ENCODE results near the gene ISX.

DNA sequence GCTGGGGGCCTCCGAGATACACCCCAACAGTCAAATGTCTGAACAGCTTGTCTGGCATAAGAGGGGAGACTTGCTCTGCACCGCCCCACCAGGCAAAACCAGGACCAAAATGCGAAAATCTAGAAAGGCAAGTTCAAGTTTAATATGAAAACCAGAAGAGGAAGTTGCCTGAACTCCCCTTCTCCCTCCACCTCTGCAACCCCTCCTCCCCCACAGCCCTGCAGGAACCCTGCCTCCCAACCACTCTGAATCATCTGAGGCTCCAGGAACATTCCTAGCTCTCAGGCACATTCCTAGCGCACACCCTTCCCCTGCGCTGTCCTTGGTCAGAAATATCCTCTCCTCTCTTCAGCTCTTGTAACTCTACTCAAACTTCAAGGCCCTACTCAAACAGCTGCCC is 36.7 kb downstream of the ISX start:
- TF ChIP-seq POLR2AphosphoS5 (IDR thresholded peaks at IDR 0.05; ENCODE audit: low read depth, low read length) (no peak), POLR2A (IDR thresholded peaks at IDR 0.05; ENCODE audit: low read depth, low read length) (no peak)

Data from GM12892 (cell line).